NCI-H446 (cell line): Measurements from ENCODE around the gene SLC39A3.

ENCODE experiments used
- DNase-seq, 2 experiments: peaks; one replicate each; lab custom pipeline; 2025; lab: John Stamatoyannopoulos, UW

The SLC39A3 gene

GRCh38 chr19:2768365-2769132, 28.7 kb upstream of the SLC39A3 start:
- no peak for DNase-seq

GRCh38 chr19:2767688-2768087, 27.9 kb upstream of the SLC39A3 start:
- no peak for DNase-seq

- no peak for DNase-seq
Measured at GRCh38 chr19:2766594-2767372, 27.0 kb upstream of the SLC39A3 start.

- DNase-seq, result no peak
Measured at GRCh38 chr19:2765376-2765775, 25.6 kb upstream of the SLC39A3 start.

GRCh38 chr19:2764945-2765344, 25.1 kb upstream of the SLC39A3 start:
- DNase-seq, result no peak

- DNase-seq, result no peak
Measured at GRCh38 chr19:2763687-2764086, 23.9 kb upstream of the SLC39A3 start.

- no peak for DNase-seq
Measured at GRCh38 chr19:2762783-2763496, 23.1 kb upstream of the SLC39A3 start.

- DNase-seq, result no peak
Measured at GRCh38 chr19:2761876-2762782, 22.3 kb upstream of the SLC39A3 start.

GRCh38 chr19:2761309-2761677, 21.5 kb upstream of the SLC39A3 start:
- DNase-seq, result no peak

GRCh38 chr19:2759965-2760364, 20.1 kb upstream of the SLC39A3 start:
- DNase-seq, result no peak

GRCh38 chr19:2759362-2759761, 19.5 kb upstream of the SLC39A3 start:
- no peak for DNase-seq

GRCh38 chr19:2758601-2759313, 18.9 kb upstream of the SLC39A3 start:
- DNase-seq, result no peak

GRCh38 chr19:2756921-2757881, 17.4 kb upstream of the SLC39A3 start:
- no peak for DNase-seq

GRCh38 chr19:2756477-2756876, 16.7 kb upstream of the SLC39A3 start:
- DNase-seq, result no peak

GRCh38 chr19:2755811-2756210, 16.0 kb upstream of the SLC39A3 start:
- DNase-seq, result no peak

- no peak for DNase-seq
Measured at GRCh38 chr19:2755448-2755705, 15.6 kb upstream of the SLC39A3 start.

- DNase-seq, result no peak
Measured at GRCh38 chr19:2754659-2755447, 15.0 kb upstream of the SLC39A3 start.

- DNase-seq, result no peak
Measured at GRCh38 chr19:2751438-2751830, 11.6 kb upstream of the SLC39A3 start.

GRCh38 chr19:2750808-2751437, 11.1 kb upstream of the SLC39A3 start:
- no peak for DNase-seq
